ENCODE data around the gene TMC6.

The TMC6 gene

DNA sequence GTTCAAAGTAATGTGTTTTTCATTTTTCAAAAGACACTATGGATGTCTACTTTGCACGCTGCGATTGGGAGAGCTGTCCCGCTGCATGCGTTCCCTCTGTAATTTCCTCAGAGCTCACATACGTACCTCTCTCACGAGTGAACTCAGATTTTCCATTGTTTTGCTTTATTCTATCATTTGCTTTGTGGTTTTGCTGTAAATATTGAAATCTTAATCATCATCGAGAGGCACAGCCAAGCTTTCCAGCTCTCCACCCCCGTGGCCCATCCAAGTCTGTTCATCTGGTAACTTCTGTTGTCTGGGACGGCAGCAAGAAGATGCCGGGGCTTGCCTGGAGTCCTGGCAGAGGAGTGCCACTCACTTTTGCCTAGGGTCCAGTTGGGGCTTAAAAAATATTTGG, 21.1 kb downstream of the TMC6 start:
- Histone ChIP-seq H3K27ac (ENCODE audit: insufficient read depth, low read length, poor library complexity, severe bottlenecking) (no peak overlapping the region), H3K36me3 (ENCODE audit: control insufficient read depth, insufficient read depth, low read length) (peaks cover 58% of the 10 kb centered on the region), H3K27me3 (replicated peaks; ENCODE audit: control insufficient read depth, insufficient read depth, low read length, poor library complexity, severe bottlenecking) (no peaks in the 10 kb centered on the region), H3K4me3 (ENCODE audit: insufficient read depth, low read depth, low read length, poor library complexity, severe bottlenecking) (no peak overlapping the region), H3K4me1 (ENCODE audit: control insufficient read depth, insufficient read depth, low read length, poor library complexity, severe bottlenecking) (peaks cover 3% of the 10 kb centered on the region), H3K9me3 (ENCODE audit: control insufficient read depth, low read length) (no peaks in the 10 kb centered on the region)
- DNase-seq = no peak

- no peaks in the 10 kb centered on the region for H3K4me1 ChIP-seq (ENCODE audit: control insufficient read depth, insufficient read depth, low read length, poor library complexity, severe bottlenecking)
- no peaks in the 10 kb centered on the region for H3K27me3 ChIP-seq (replicated peaks; ENCODE audit: control insufficient read depth, insufficient read depth, low read length, poor library complexity, severe bottlenecking)
- no peak overlapping the region for H3K4me3 ChIP-seq (ENCODE audit: insufficient read depth, low read depth, low read length, poor library complexity, severe bottlenecking)
- H3K36me3 ChIP-seq (ENCODE audit: control insufficient read depth, insufficient read depth, low read length) = peaks cover 51% of the 10 kb centered on the region
- H3K9me3 ChIP-seq (ENCODE audit: control insufficient read depth, low read length) = no peaks in the 10 kb centered on the region
- H3K27ac ChIP-seq (ENCODE audit: insufficient read depth, low read length, poor library complexity, severe bottlenecking) = no peak overlapping the region
- DNase-seq = no peak
Observed at GRCh38 chr17:78106211-78106610, 22.3 kb downstream of the TMC6 start.

DNA sequence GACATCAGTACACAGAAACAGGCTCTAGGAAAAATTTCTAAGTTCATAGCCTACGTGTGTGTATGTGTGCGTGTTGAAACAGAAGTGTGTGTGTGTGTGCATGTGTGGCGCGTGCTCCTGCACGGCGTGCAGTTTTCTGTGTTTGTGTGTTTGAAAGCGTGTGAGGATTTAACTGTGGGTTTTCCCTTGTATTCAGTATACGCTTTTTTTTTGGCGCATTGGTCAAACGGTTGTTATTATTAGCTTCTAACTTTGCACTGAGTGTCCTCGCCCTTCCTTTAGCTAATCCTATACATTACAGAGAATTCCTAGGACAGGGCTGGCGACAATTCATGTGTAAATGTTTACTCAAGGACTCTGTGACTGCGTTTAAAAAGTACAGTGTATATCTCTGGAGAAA, 23.0 kb downstream of the TMC6 start:
- no peak overlapping the region for H3K4me3 ChIP-seq (ENCODE audit: insufficient read depth, low read depth, low read length, poor library complexity, severe bottlenecking)
- no peak overlapping the region for H3K27ac ChIP-seq (ENCODE audit: insufficient read depth, low read length, poor library complexity, severe bottlenecking)
- no peaks in the 10 kb centered on the region for H3K4me1 ChIP-seq (ENCODE audit: control insufficient read depth, insufficient read depth, low read length, poor library complexity, severe bottlenecking)
- H3K36me3 ChIP-seq (ENCODE audit: control insufficient read depth, insufficient read depth, low read length) = peaks cover 46% of the 10 kb centered on the region
- no peaks in the 10 kb centered on the region for H3K9me3 ChIP-seq (ENCODE audit: control insufficient read depth, low read length)
- no peaks in the 10 kb centered on the region for H3K27me3 ChIP-seq (replicated peaks; ENCODE audit: control insufficient read depth, insufficient read depth, low read length, poor library complexity, severe bottlenecking)
- no peak for DNase-seq

DNA sequence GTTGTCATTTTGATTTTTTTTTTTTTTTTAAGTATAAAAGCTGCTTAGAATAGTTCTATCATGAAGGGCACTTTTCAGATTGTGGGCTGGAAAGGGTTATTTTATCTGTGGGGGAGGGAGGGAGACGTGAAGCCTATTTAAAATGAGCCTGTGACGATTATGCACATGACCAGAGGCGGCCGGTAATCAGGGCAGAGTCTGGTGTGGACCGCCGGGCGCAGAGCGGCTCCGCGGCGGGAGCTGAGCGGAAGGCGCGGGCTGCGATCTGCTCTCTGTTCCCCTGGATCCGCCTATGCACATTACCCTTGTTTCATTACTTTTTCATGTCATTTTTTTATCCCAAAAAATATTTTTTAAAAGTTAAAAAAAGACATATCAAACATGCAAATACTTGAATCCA, 23.5 kb downstream of the TMC6 start:
- H3K9me3 ChIP-seq (ENCODE audit: control insufficient read depth, low read length) = no peaks in the 10 kb centered on the region
- peaks cover 46% of the 10 kb centered on the region for H3K36me3 ChIP-seq (ENCODE audit: control insufficient read depth, insufficient read depth, low read length)
- no peaks in the 10 kb centered on the region for H3K27me3 ChIP-seq (replicated peaks; ENCODE audit: control insufficient read depth, insufficient read depth, low read length, poor library complexity, severe bottlenecking)
- H3K27ac ChIP-seq (ENCODE audit: insufficient read depth, low read length, poor library complexity, severe bottlenecking) = no peak overlapping the region
- H3K4me3 ChIP-seq (ENCODE audit: insufficient read depth, low read depth, low read length, poor library complexity, severe bottlenecking) = no peak overlapping the region
- DNase-seq = no peak
- H3K4me1 ChIP-seq (ENCODE audit: control insufficient read depth, insufficient read depth, low read length, poor library complexity, severe bottlenecking) = no peaks in the 10 kb centered on the region

GRCh38 chr17:78104540-78104941, 24.0 kb downstream of the TMC6 start:
- H3K9me3 ChIP-seq (ENCODE audit: control insufficient read depth, low read length) = no peaks in the 10 kb centered on the region
- no peaks in the 10 kb centered on the region for H3K4me1 ChIP-seq (ENCODE audit: control insufficient read depth, insufficient read depth, low read length, poor library complexity, severe bottlenecking)
- no peak overlapping the region for H3K27ac ChIP-seq (ENCODE audit: insufficient read depth, low read length, poor library complexity, severe bottlenecking)
- no peak for DNase-seq
- no peak overlapping the region for H3K4me3 ChIP-seq (ENCODE audit: insufficient read depth, low read depth, low read length, poor library complexity, severe bottlenecking)
- no peaks in the 10 kb centered on the region for H3K27me3 ChIP-seq (replicated peaks; ENCODE audit: control insufficient read depth, insufficient read depth, low read length, poor library complexity, severe bottlenecking)
- H3K36me3 ChIP-seq (ENCODE audit: control insufficient read depth, insufficient read depth, low read length) = peaks cover 46% of the 10 kb centered on the region

DNA sequence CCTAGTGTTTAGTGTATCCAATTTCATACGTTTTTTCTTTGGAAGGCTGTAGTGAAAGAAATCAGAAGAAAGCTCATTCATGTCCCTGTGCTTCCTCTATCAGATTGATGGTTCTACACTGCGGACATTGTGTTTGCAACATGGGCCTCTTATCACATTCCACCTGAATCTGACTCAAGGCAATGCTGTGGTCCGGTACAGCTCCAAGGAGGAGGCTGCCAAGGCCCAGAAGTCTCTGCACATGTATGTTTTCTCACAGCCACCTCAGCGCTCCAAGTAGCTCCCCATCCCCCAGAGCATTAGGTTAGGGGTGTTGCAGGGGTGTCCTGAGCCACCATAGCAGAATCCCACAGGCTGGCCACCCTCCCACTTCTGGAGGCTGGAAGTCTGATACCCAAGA, 25.2 kb downstream of the TMC6 start:
- no peaks in the 10 kb centered on the region for H3K27me3 ChIP-seq (replicated peaks; ENCODE audit: control insufficient read depth, insufficient read depth, low read length, poor library complexity, severe bottlenecking)
- no peak overlapping the region for H3K27ac ChIP-seq (ENCODE audit: insufficient read depth, low read length, poor library complexity, severe bottlenecking)
- H3K4me3 ChIP-seq (ENCODE audit: insufficient read depth, low read depth, low read length, poor library complexity, severe bottlenecking) = no peak overlapping the region
- H3K36me3 ChIP-seq (ENCODE audit: control insufficient read depth, insufficient read depth, low read length) = peaks cover 47% of the 10 kb centered on the region
- H3K9me3 ChIP-seq (ENCODE audit: control insufficient read depth, low read length) = no peaks in the 10 kb centered on the region
- H3K4me1 ChIP-seq (ENCODE audit: control insufficient read depth, insufficient read depth, low read length, poor library complexity, severe bottlenecking) = no peaks in the 10 kb centered on the region
- no peak for DNase-seq

DNA sequence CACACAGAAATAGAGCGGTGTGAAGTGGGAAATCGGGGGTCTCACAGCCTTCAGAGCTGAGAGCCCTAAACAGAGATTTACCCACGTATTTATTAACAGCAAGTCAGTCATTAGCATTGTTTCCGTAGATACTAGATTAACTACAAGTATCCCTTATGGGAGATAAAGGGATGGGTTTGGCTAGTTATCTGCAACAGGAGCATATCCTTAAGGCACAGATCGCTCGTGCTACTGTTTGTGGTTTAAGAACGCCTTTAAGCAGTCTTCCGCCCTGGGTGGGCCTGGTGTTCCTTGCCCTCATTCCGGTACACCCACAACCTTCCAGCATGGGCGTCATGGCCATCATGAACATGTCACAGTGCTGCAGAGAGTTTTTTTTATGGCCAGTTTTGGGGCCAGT, 27.0 kb downstream of the TMC6 start:
- Histone ChIP-seq H3K27me3 (replicated peaks; ENCODE audit: control insufficient read depth, insufficient read depth, low read length, poor library complexity, severe bottlenecking) (no peaks in the 10 kb centered on the region), H3K4me1 (ENCODE audit: control insufficient read depth, insufficient read depth, low read length, poor library complexity, severe bottlenecking) (no peaks in the 10 kb centered on the region), H3K9me3 (ENCODE audit: control insufficient read depth, low read length) (no peaks in the 10 kb centered on the region), H3K36me3 (ENCODE audit: control insufficient read depth, insufficient read depth, low read length) (peaks cover 65% of the 10 kb centered on the region), H3K4me3 (ENCODE audit: insufficient read depth, low read depth, low read length, poor library complexity, severe bottlenecking) (no peak overlapping the region), H3K27ac (ENCODE audit: insufficient read depth, low read length, poor library complexity, severe bottlenecking) (no peak overlapping the region)
- DNase-seq = no peak

DNA sequence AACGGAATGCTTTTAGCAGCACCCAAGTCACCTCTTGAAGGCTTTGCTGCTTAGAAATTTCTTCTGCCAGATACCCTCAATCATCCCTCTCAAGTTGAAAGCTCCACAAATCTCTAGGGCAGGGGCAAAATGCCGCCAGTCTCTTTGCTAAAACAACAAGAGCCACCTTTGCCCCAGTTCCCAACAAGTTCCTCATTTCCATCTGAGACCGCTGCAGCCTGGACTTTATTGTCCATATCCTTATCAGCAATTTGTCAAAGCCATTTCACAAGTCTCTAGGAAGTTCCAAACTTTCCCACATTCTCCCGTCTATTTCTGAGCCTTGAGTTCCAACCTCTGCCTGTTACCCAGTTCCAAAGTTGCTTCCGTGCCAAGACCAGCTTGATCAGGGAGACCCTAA, 27.4 kb downstream of the TMC6 start:
- no peak overlapping the region for H3K4me3 ChIP-seq (ENCODE audit: insufficient read depth, low read depth, low read length, poor library complexity, severe bottlenecking)
- DNase-seq = no peak
- H3K4me1 ChIP-seq (ENCODE audit: control insufficient read depth, insufficient read depth, low read length, poor library complexity, severe bottlenecking) = no peaks in the 10 kb centered on the region
- peaks cover 69% of the 10 kb centered on the region for H3K36me3 ChIP-seq (ENCODE audit: control insufficient read depth, insufficient read depth, low read length)
- H3K27me3 ChIP-seq (replicated peaks; ENCODE audit: control insufficient read depth, insufficient read depth, low read length, poor library complexity, severe bottlenecking) = no peaks in the 10 kb centered on the region
- no peaks in the 10 kb centered on the region for H3K9me3 ChIP-seq (ENCODE audit: control insufficient read depth, low read length)
- H3K27ac ChIP-seq (ENCODE audit: insufficient read depth, low read length, poor library complexity, severe bottlenecking) = no peak overlapping the region

DNA sequence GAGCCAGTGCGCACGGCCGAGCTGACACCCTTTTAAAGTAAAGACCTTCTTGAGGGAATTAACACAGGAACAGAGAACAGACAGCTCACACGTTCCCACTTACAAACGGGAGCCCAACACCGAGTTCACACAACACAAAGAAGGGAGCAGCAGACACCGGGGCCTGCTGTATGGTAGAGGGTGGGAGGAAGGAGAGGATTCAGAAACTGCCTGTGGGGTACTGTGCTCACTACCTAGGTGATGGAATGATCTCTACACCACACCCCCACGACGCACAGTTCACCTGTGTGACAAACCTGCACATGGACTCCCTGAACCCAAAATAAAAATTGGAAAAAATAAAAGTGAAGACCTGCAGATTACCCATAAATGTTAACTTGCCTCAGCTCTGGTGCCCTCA, 32.5 kb downstream of the TMC6 start:
- Histone ChIP-seq H3K4me1 (ENCODE audit: control insufficient read depth, insufficient read depth, low read length, poor library complexity, severe bottlenecking) (no peaks in the 10 kb centered on the region), H3K4me3 (ENCODE audit: insufficient read depth, low read depth, low read length, poor library complexity, severe bottlenecking) (no peak overlapping the region), H3K9me3 (ENCODE audit: control insufficient read depth, low read length) (no peaks in the 10 kb centered on the region), H3K36me3 (ENCODE audit: control insufficient read depth, insufficient read depth, low read length) (peaks cover 82% of the 10 kb centered on the region), H3K27me3 (replicated peaks; ENCODE audit: control insufficient read depth, insufficient read depth, low read length, poor library complexity, severe bottlenecking) (no peaks in the 10 kb centered on the region), H3K27ac (ENCODE audit: insufficient read depth, low read length, poor library complexity, severe bottlenecking) (no peak overlapping the region)
- DNase-seq = no peak

GRCh38 chr17:78095035-78095434, 33.5 kb downstream of the TMC6 start:
- Histone ChIP-seq H3K27me3 (replicated peaks; ENCODE audit: control insufficient read depth, insufficient read depth, low read length, poor library complexity, severe bottlenecking) (no peaks in the 10 kb centered on the region), H3K4me3 (ENCODE audit: insufficient read depth, low read depth, low read length, poor library complexity, severe bottlenecking) (no peak overlapping the region), H3K36me3 (ENCODE audit: control insufficient read depth, insufficient read depth, low read length) (peaks cover 87% of the 10 kb centered on the region)

DNA sequence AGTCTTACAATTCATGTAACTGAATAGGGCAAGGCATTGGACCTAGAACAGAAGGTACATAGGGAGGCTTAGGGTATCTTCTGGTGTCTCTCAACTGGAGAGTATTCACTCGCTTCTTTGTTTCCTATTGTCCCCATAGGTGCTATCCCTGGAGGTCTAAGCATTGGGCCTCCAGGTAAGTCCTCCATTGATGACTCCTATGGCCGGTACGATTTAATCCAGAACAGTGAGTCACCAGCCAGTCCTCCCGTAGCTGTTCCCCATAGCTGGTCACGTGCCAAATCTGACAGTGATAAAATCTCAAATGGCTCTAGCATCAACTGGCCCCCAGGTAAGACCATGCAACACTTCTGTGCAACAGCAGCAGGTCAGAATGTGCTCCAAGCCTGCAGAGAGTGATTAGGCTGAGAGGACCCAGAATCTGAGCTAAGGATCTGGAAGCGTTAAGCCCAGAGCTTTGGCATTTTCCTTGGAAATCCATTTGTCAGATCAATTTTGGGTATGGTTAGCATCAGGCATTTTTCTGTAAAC, 35.7 kb downstream of the TMC6 start:
- no peaks in the 10 kb centered on the region for H3K27me3 ChIP-seq (replicated peaks; ENCODE audit: control insufficient read depth, insufficient read depth, low read length, poor library complexity, severe bottlenecking)
- no peak overlapping the region for H3K4me3 ChIP-seq (ENCODE audit: insufficient read depth, low read depth, low read length, poor library complexity, severe bottlenecking)
- peaks cover 89% of the 10 kb centered on the region for H3K36me3 ChIP-seq (ENCODE audit: control insufficient read depth, insufficient read depth, low read length)
- H3K4me1 ChIP-seq (ENCODE audit: control insufficient read depth, insufficient read depth, low read length, poor library complexity, severe bottlenecking) = no peaks in the 10 kb centered on the region
- H3K9me3 ChIP-seq (ENCODE audit: control insufficient read depth, low read length) = no peaks in the 10 kb centered on the region
- DNase-seq = no peak
- no peak overlapping the region for H3K27ac ChIP-seq (ENCODE audit: insufficient read depth, low read length, poor library complexity, severe bottlenecking)

More at GRCh38 chr17:78095035-78095434, 33.5 kb downstream of the TMC6 start:
- H3K4me1 ChIP-seq (ENCODE audit: control insufficient read depth, insufficient read depth, low read length, poor library complexity, severe bottlenecking) = no peaks in the 10 kb centered on the region
- no peaks in the 10 kb centered on the region for H3K9me3 ChIP-seq (ENCODE audit: control insufficient read depth, low read length)
- DNase-seq = no peak
- no peak overlapping the region for H3K27ac ChIP-seq (ENCODE audit: insufficient read depth, low read length, poor library complexity, severe bottlenecking)
